Fibroblast of lung (primary cell): ENCODE results near the gene TFF2. TPM values are rescaled to one million over a fixed set of nuclear protein-coding genes. Genes with fewer than 3 reads are reported as not detected.

Experiments
- DNase-seq, 2 donors: peaks; one replicate each; pipeline versions ENCODE4 v3.0.0 to v3.0.0-alpha.2; 2010; ENCODE audit warnings: low read depth in 2 of 2
- H2AFZ ChIP-seq: 2 replicates; pipeline ENCODE4 v1.5.1; 2012; ENCODE audit warnings: low read length, control low read depth, inconsistent platforms
- H3K27ac ChIP-seq: 2 replicates; pipeline ENCODE4 v1.5.1; 2011; ENCODE audit warnings: low read length, control low read depth; ENCODE audit not compliant: insufficient read depth
- H3K27me3 ChIP-seq: 2 replicates; pipeline ENCODE4 v1.5.1; 2011; ENCODE audit warnings: mild to moderate bottlenecking, low read length; ENCODE audit not compliant: control insufficient read depth, insufficient read depth
- H3K36me3 ChIP-seq: 2 replicates; pipeline ENCODE4 v1.5.1; 2011; ENCODE audit warnings: low read length; ENCODE audit not compliant: control insufficient read depth, insufficient read depth
- H3K4me1 ChIP-seq: 2 replicates; pipeline ENCODE4 v1.5.1; 2011; ENCODE audit warnings: low read length; ENCODE audit not compliant: control insufficient read depth, insufficient read depth; ENCODE audit errors: extremely low read depth
- H3K4me2 ChIP-seq: 2 replicates; pipeline ENCODE4 v1.5.1; 2011; ENCODE audit warnings: low read length, control low read depth; ENCODE audit not compliant: insufficient read depth; ENCODE audit errors: extremely low read depth
- H3K4me3 ChIP-seq, 4 experiments: fragments of 200-600 bp in 1 of 4; sonication (generic) in 1 of 4; replicated peaks in 1 of 4; 2 replicates each; pipeline ENCODE4 v1.5.1; 2011 to 2016; ENCODE audit warnings: low read length in 4 of 4, low read depth in 3 of 4, mild to moderate bottlenecking in 3 of 4, control low read depth in 2 of 4, inconsistent platforms in 1 of 4, mixed read lengths in 1 of 4; ENCODE audit not compliant: insufficient read depth in 1 of 4; ENCODE audit errors: control extremely low read depth in 1 of 4
- H3K79me2 ChIP-seq: 2 replicates; pipeline ENCODE4 v1.5.1; 2012; ENCODE audit warnings: mild to moderate bottlenecking, low read length, inconsistent platforms; ENCODE audit not compliant: control insufficient read depth, insufficient read depth
- H3K9ac ChIP-seq: 2 replicates; pipeline ENCODE4 v1.5.1; 2011; ENCODE audit warnings: mild to moderate bottlenecking, low read length, control low read depth; ENCODE audit not compliant: insufficient read depth
- H3K9me3 ChIP-seq: 2 replicates; pipeline ENCODE4 v1.5.1; 2012; ENCODE audit warnings: low read depth, low read length; ENCODE audit not compliant: control insufficient read depth, insufficient read depth
- H4K20me1 ChIP-seq: 2 replicates; pipeline ENCODE4 v1.5.1; 2011; ENCODE audit warnings: low read length; ENCODE audit not compliant: control insufficient read depth, insufficient read depth; ENCODE audit errors: extremely low read depth
- CTCF ChIP-seq, 2 donors: IDR thresholded peaks in 1 of 2; conservative IDR thresholded peaks in 1 of 2; 1 replicate in 1 of 2; 2 replicates in 1 of 2; pipeline ENCODE4 v1.5.1; 2011 to 2012; ENCODE audit warnings: low read length in 2 of 2, control low read depth in 1 of 2, inconsistent platforms in 1 of 2, low read depth in 1 of 2, mild to moderate bottlenecking in 1 of 2
- EZH2 ChIP-seq: IDR thresholded peaks from 2 replicates; pipeline ENCODE4 v1.5.1; 2012; ENCODE audit warnings: low read length, control low read depth, mild to moderate bottlenecking; ENCODE audit errors: missing control alignments
- polyA plus RNA-seq, 2 donors: library from polyadenylated mRNA; depleted of rRNA in 1 of 2; stranded (reverse) in 1 of 2; unstranded in 1 of 2; fragments of >200 nt; gene quantifications; 2 replicates each; pipeline ENCODE4 v1.2.1, GENCODE V29; 2011 to 2012; ENCODE audit warnings: missing spikeins in 1 of 2
- total RNA-seq: library from RNA; depleted of rRNA; stranded (reverse); fragments of >200 nt; gene quantifications from 2 replicates; pipeline ENCODE4 v1.2.1, GENCODE V29; 2014

TFF2 gene
- total and polyA plus RNA-seq, 2 donors (not counting 1 experiment from before 2014, with no cell fraction given) = not detected

DNA sequence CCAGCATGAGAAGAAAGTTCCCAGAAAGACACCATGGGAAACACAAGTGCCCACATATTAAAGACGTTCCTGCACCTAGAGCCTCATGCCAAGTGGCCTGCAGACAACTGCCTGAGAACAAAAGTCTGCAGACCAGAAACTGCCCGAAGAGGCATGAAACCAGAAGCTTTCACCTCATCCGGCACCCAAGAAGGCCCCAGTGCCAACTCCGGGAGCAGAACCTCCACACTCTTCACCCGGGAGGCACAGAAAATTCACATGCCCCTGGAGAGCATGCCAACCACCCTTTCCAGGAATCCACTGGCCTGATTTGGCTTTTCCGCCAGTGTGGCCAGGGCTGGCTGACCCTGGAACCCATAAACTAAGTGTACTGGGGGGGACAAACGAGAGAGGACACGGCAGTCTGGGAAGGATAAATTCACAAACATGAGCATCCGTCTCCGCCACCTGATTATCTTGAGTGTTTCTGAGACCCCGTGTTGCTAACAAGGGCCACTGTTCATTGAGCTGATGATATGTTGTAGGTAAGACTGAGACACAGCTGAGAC, 6.8 kb downstream of the TFF2 start:
- H3K9ac ChIP-seq = no peak overlapping the region
- no peaks in the 10 kb centered on the region for H3K4me1 ChIP-seq
- no peaks in the 10 kb centered on the region for H3K9me3 ChIP-seq

DNA sequence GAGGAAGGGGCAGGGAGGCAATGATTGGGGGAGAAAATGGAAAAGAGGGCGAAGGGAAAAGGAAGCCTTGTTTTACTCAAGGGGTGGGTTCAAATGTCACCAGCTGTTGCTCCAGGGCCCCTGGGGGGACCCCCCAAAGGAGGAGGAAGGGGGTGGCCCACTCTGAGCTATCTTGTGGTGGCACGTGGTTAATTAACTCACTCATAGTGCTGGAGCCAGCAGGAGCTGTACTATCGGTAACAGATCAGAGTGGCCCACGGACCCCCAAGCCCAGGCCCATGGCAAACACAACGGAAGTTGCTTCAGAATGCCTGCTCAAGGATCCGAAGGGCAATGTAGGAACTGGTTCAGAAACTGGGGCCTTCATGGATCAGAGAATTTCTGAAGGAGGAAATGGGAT, 7.2 kb downstream of the TFF2 start:
- no peaks in the 10 kb centered on the region for H3K36me3 ChIP-seq
- H3K4me3 ChIP-seq = no peak overlapping the region
- H2AFZ ChIP-seq = no peak overlapping the region
- TF ChIP-seq EZH2 (no peak), CTCF (conservative IDR thresholded peaks at IDR 0.05 in 1 of 2, IDR thresholded peaks at IDR 0.05 in 1 of 2; ENCODE audit: low read depth in 1 of 2, low read length in 2 of 2) (no peak)
- no peak overlapping the region for H3K4me2 ChIP-seq
- no peaks in the 10 kb centered on the region for H3K27me3 ChIP-seq
- DNase-seq = no peak
- H3K27ac ChIP-seq = no peak overlapping the region
- no peaks in the 10 kb centered on the region for H3K4me1 ChIP-seq
- H3K79me2 ChIP-seq = no peaks in the 10 kb centered on the region
- no peak overlapping the region for H3K9ac ChIP-seq
- no peaks in the 10 kb centered on the region for H4K20me1 ChIP-seq
- no peaks in the 10 kb centered on the region for H3K9me3 ChIP-seq

More for the DNA sequence above, 6.8 kb downstream of the TFF2 start:
- Histone ChIP-seq H3K27ac (no peak overlapping the region), H2AFZ (no peak overlapping the region), H3K36me3 (no peaks in the 10 kb centered on the region), H3K79me2 (no peaks in the 10 kb centered on the region), H3K27me3 (no peaks in the 10 kb centered on the region), H4K20me1 (no peaks in the 10 kb centered on the region), H3K4me3 (no peak overlapping the region), H3K4me2 (no peak overlapping the region)
- TF ChIP-seq EZH2 = no peak
- no peak for TF ChIP-seq CTCF (conservative IDR thresholded peaks at IDR 0.05 in 1 of 2, IDR thresholded peaks at IDR 0.05 in 1 of 2; ENCODE audit: low read depth in 1 of 2, low read length in 2 of 2)
- no peak for DNase-seq

DNA sequence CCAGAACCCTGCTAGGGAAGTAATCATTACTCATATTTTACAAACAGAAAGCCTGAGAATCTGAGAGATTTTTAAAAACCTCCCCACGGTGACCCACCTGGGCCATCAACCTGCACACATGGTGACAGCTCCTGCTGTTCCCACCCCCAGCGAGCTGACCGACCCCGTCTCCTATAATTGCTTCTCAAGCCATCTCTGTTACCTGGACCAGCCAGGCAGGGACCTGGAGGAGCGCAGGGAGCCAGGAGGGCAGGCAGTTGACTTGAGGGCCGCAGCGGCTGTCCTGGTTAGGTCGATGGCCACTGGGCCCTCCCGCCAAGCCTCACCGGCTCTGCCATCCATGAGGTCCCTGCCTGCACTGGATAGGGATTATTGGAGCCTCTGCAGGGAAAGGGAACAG, 7.7 kb downstream of the TFF2 start:
- Histone ChIP-seq H3K4me1 (no peaks in the 10 kb centered on the region), H3K9ac (no peak overlapping the region)

More for the DNA sequence above, 7.7 kb downstream of the TFF2 start:
- Histone ChIP-seq H3K27ac (no peak overlapping the region), H2AFZ (no peak overlapping the region), H4K20me1 (no peaks in the 10 kb centered on the region), H3K4me3 (no peak overlapping the region), H3K79me2 (no peaks in the 10 kb centered on the region), H3K27me3 (no peaks in the 10 kb centered on the region), H3K9me3 (no peaks in the 10 kb centered on the region), H3K36me3 (no peaks in the 10 kb centered on the region), H3K4me2 (no peak overlapping the region)
- TF ChIP-seq CTCF (conservative IDR thresholded peaks at IDR 0.05 in 1 of 2, IDR thresholded peaks at IDR 0.05 in 1 of 2; ENCODE audit: low read depth in 1 of 2, low read length in 2 of 2) (no peak), EZH2 (no peak)
- no peak for DNase-seq
